WTC11 (cell line): ENCODE data around the gene VPS52. TPM values are rescaled to one million over a fixed set of nuclear protein-coding genes. Genes with fewer than 3 reads are reported as not detected.

Source experiments
- ATAC-seq: fragments of 200-7000 bp; cut with Tn5 transposase; 2 replicates; pipeline ENCODE4 v1.10.0; 2021; ENCODE audit warnings: mild to moderate bottlenecking, moderate library complexity
- CTCF ChIA-PET: fragments of 300-600 bp; sonication (Branson Sonifier 250); formaldehyde crosslinking; loops from one replicate; lab custom pipeline; 2021; ENCODE audit warnings: antibody characterized with exemption; lab: Charles Lee
- POLR2A ChIA-PET: fragments of 350-600 bp; sonication (Branson Sonifier 250); formaldehyde crosslinking; loops from one replicate; lab custom pipeline; 2021; ENCODE audit warnings: antibody characterized with exemption; lab: Charles Lee
- DNase-seq: peaks from one replicate; pipeline ENCODE4 v3.0.0; 2021; ENCODE audit warnings: low spot score
- H3K27ac Mint-ChIP-seq: 2 replicates; pipeline ENCODE4 v1.8.0; 2021; ENCODE audit warnings: mixed read lengths
- H3K27me3 Mint-ChIP-seq: 2 replicates; pipeline ENCODE4 v1.8.0; 2021; ENCODE audit warnings: low read depth, mild to moderate bottlenecking, moderate library complexity, mixed read lengths
- H3K36me3 Mint-ChIP-seq: 2 replicates; pipeline ENCODE4 v1.8.0; 2021; ENCODE audit warnings: mixed read lengths
- H3K4me1 Mint-ChIP-seq: 2 replicates; pipeline ENCODE4 v1.8.0; 2022; ENCODE audit warnings: mixed read lengths
- H3K4me3 Mint-ChIP-seq: 2 replicates; pipeline ENCODE4 v1.8.0; 2021; ENCODE audit warnings: mild to moderate bottlenecking, moderate library complexity, mixed read lengths
- H3K9me3 Mint-ChIP-seq: 2 replicates; pipeline ENCODE4 v1.8.0; 2021; ENCODE audit warnings: mixed read lengths
- CBFB ChIP-seq: sonication (generic); formaldehyde crosslinking; IDR thresholded peaks from 2 replicates; pipeline ENCODE4 v1.8.1; 2022; ENCODE audit warnings: mild to moderate bottlenecking, low read depth, missing genetic modification reagents
- ETV6 ChIP-seq: sonication (generic); formaldehyde crosslinking; IDR thresholded peaks from 2 replicates; pipeline ENCODE4 v1.8.1; 2022; ENCODE audit warnings: mild to moderate bottlenecking, missing genetic modification reagents
- FOXK1 ChIP-seq: sonication (generic); formaldehyde crosslinking; IDR thresholded peaks from 2 replicates; pipeline ENCODE4 v1.8.0; 2022; ENCODE audit warnings: mild to moderate bottlenecking, moderate library complexity, missing genetic modification reagents
- FOXP1 ChIP-seq: sonication (generic); formaldehyde crosslinking; IDR thresholded peaks from 2 replicates; pipeline ENCODE4 v1.8.0; 2022; ENCODE audit warnings: missing genetic modification reagents, mild to moderate bottlenecking, moderate library complexity, borderline replicate concordance
- GABPB1 ChIP-seq: sonication (generic); formaldehyde crosslinking; IDR thresholded peaks from 2 replicates; pipeline ENCODE4 v1.8.1; 2023; ENCODE audit warnings: mild to moderate bottlenecking, missing genetic modification reagents
- GTF2I ChIP-seq: fragments of 250-450 bp; sonication (Bioruptor Pico); conservative IDR thresholded peaks from 2 replicates; pipeline ENCODE4 v1.4.0; 2021; ENCODE audit warnings: mild to moderate bottlenecking
- IRF1 ChIP-seq: sonication (generic); formaldehyde crosslinking; IDR thresholded peaks from 2 replicates; pipeline ENCODE4 v1.8.0; 2023; ENCODE audit warnings: missing genetic modification reagents
- IRF2 ChIP-seq: sonication (generic); formaldehyde crosslinking; IDR thresholded peaks from 2 replicates; pipeline ENCODE4 v1.8.0; 2022; ENCODE audit warnings: low read depth, missing genetic modification reagents, borderline replicate concordance
- KAT7 ChIP-seq: sonication (generic); formaldehyde crosslinking; IDR thresholded peaks from 2 replicates; pipeline ENCODE4 v1.8.1; 2023; ENCODE audit warnings: missing genetic modification reagents, mild to moderate bottlenecking, borderline replicate concordance
- MLX ChIP-seq: sonication (generic); formaldehyde crosslinking; IDR thresholded peaks from 2 replicates; pipeline ENCODE4 v1.8.1; 2023; ENCODE audit warnings: mild to moderate bottlenecking, missing genetic modification reagents, moderate library complexity
- MYBL2 ChIP-seq: sonication (generic); formaldehyde crosslinking; IDR thresholded peaks from 2 replicates; pipeline ENCODE4 v1.8.1; 2023; ENCODE audit warnings: mild to moderate bottlenecking, moderate library complexity, missing genetic modification reagents
- NFYB ChIP-seq: sonication (generic); formaldehyde crosslinking; conservative IDR thresholded peaks from 2 replicates; pipeline ENCODE4 v1.8.0; 2022; ENCODE audit warnings: low read depth, missing genetic modification reagents
- RELA ChIP-seq: sonication (generic); formaldehyde crosslinking; IDR thresholded peaks from 2 replicates; pipeline ENCODE4 v1.8.1; 2022; ENCODE audit warnings: missing genetic modification reagents, mild to moderate bottlenecking, borderline replicate concordance
- RORB ChIP-seq: fragments of 250-450 bp; sonication (Bioruptor Pico); IDR thresholded peaks from 2 replicates; pipeline ENCODE4 v1.9.0; 2021; ENCODE audit warnings: mild to moderate bottlenecking
- TEAD1 ChIP-seq: sonication (generic); formaldehyde crosslinking; IDR thresholded peaks from 2 replicates; pipeline ENCODE4 v1.8.0; 2022; ENCODE audit warnings: mild to moderate bottlenecking, missing genetic modification reagents
- ZNF121 ChIP-seq: sonication (generic); formaldehyde crosslinking; IDR thresholded peaks from 2 replicates; pipeline ENCODE4 v1.8.0; 2023; ENCODE audit warnings: missing genetic modification reagents
- ZNF138 ChIP-seq: sonication (generic); formaldehyde crosslinking; conservative IDR thresholded peaks from 2 replicates; pipeline ENCODE4 v1.8.1; 2022; ENCODE audit warnings: mild to moderate bottlenecking, moderate library complexity, missing genetic modification reagents
- ZNF396 ChIP-seq: fragments of 250-450 bp; sonication (Bioruptor Pico); IDR thresholded peaks from 2 replicates; pipeline ENCODE4 v1.8.0; 2021; ENCODE audit warnings: mild to moderate bottlenecking, moderate library complexity, borderline replicate concordance
- ZNF425 ChIP-seq: fragments of 250-450 bp; sonication (Bioruptor Pico); conservative IDR thresholded peaks from 2 replicates; pipeline ENCODE4 v1.9.0; 2021; ENCODE audit warnings: mild to moderate bottlenecking
- ZNF671 ChIP-seq: fragments of 250-450 bp; sonication (Bioruptor Pico); IDR thresholded peaks from 2 replicates; pipeline ENCODE4 v1.8.0; 2021; ENCODE audit warnings: mild to moderate bottlenecking
- total RNA-seq: library from RNA; stranded (reverse); gene quantifications from 3 replicates; pipeline ENCODE4 v1.2.3, GENCODE V29; 2021
- TF ChIP-seq, protein P1 (sequence below): sonication (generic); formaldehyde crosslinking; IDR thresholded peaks from 2 replicates; pipeline ENCODE4 v1.8.0; 2022; ENCODE audit warnings: mild to moderate bottlenecking, missing genetic modification reagents
- TF ChIP-seq, protein P2 (sequence below): sonication (generic); formaldehyde crosslinking; IDR thresholded peaks from 2 replicates; pipeline ENCODE4 v1.8.0; 2022; ENCODE audit warnings: mild to moderate bottlenecking, missing genetic modification reagents
- TF ChIP-seq, protein P3 (sequence below): sonication (generic); formaldehyde crosslinking; IDR thresholded peaks from 2 replicates; pipeline ENCODE4 v1.8.1; 2022; ENCODE audit warnings: mild to moderate bottlenecking, moderate library complexity, missing genetic modification reagents
- TF ChIP-seq, protein P4 (sequence below): sonication (generic); formaldehyde crosslinking; IDR thresholded peaks from 2 replicates; pipeline ENCODE4 v1.8.1; 2022; ENCODE audit warnings: mild to moderate bottlenecking, missing genetic modification reagents, moderate library complexity, borderline replicate concordance

VPS52 gene
- total RNA-seq, 1 experiment from 2014 or later = 46.8 TPM

DNA sequence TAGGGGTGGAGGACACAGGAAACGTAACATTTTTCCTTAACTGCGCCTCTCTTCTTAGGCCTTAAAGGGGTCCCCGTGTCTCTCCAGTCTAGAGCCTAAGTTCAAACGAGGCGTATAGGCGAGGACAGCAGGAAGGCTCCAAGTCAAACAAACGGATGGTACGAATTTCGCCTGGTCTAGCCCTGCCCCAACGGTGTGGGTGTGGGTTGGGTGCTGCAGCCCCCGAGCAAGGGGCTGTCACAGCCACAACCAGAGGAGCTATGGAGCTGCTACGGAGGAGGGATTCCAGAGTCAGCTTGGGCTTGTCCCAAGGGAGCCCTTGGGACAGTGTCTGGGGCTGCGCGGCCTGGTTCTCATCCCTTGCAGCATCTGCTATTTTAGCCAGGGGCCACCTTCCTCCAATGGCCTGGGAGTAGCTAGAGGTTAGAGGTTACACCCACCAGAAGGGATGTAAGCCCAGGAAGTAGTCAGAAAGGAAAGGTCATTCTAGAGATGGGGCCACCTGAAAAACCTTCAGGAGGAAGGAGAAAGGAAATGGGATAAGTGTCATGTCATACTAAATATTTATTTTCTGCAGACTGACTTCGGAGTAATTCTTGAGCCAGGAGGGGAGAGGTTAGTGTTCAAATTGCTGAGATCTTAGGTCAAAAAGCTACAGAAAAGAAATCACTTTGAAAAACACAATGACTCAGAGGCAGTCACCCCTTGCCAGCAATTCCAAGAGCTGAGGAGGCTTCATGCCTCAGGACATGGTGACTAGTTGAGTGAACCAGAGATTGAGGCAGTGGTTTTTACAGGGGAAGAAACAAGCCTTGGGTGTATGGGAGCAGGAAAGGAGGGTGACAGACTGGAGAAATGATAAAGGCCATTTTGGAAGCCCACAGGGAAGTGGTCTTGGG is 21.7 kb downstream of the VPS52 start:
- H3K27ac Mint-ChIP-seq = peak overlapping the region; percentile 87
- peaks cover 15% of the 10 kb centered on the region for H3K36me3 Mint-ChIP-seq
- TF ChIP-seq CBFB (CRISPR knock-in tag) (no peak), KAT7 (CRISPR knock-in tag) (no peak), MLX (CRISPR knock-in tag) (no peak), MYBL2 (CRISPR knock-in tag) (no peak), RORB (CRISPR knock-in tag) (no peak), ETV6 (no peak), ZNF138 (CRISPR knock-in tag) (no peak), ZNF396 (CRISPR knock-in tag) (no peak), RELA (no peak), FOXK1 (CRISPR knock-in tag) (no peak), ZNF671 (CRISPR knock-in tag) (no peak), IRF2 (no peak), TEAD1 (CRISPR knock-in tag) (no peak)
- TF ChIP-seq, protein P1, sequence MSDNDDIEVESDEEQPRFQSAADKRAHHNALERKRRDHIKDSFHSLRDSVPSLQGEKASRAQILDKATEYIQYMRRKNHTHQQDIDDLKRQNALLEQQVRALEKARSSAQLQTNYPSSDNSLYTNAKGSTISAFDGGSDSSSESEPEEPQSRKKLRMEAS (CRISPR knock-in tag) = no peak
- H3K27me3 Mint-ChIP-seq = peaks cover 26% of the 10 kb centered on the region
- DNase-seq = no peak
- POLR2A ChIA-PET = interaction anchor here (0.5 to 2.0 kb wide), 8 partner anchors 22 to 279 kb away, joined by 3 to 11 read pairs (median 4); partner anchors contain the start of genes B3GALT4, RPS18, RXRB and SLC39A7
- H3K4me3 Mint-ChIP-seq = peak overlapping the region; percentile 86
- no peaks in the 10 kb centered on the region for H3K9me3 Mint-ChIP-seq
- peaks cover 18% of the 10 kb centered on the region for H3K4me1 Mint-ChIP-seq
- CTCF ChIA-PET = interaction anchor here (1.0 to 5.2 kb wide), 21 partner anchors 10 to 266 kb away, joined by 3 to 83 read pairs (median 10); partner anchors contain the start of genes B3GALT4, HSD17B8, PFDN6 and RGL2
- no peak; the same call in none of the 2 replicates for ATAC-seq

GRCh38 chr6:33248932-33249731 is 22.5 kb downstream of the VPS52 start:
- ChIA-PET CTCF (interaction anchor here (1.0 to 5.2 kb wide), 40 partner anchors 10 to 294 kb away, joined by 3 to 83 read pairs (median 7); partner anchors contain the start of genes B3GALT4, COL11A2, HSD17B8 and PFDN6), POLR2A (interaction anchor here (0.5 to 2.0 kb wide), 9 partner anchors 22 to 278 kb away, joined by 3 to 11 read pairs (median 4); partner anchors contain the start of genes B3GALT4, RPS18, RXRB and SLC39A7)
- Mint-ChIP-seq H3K9me3 (no peaks in the 10 kb centered on the region), H3K27ac (peak overlapping the region; percentile 87), H3K4me1 (peaks cover 18% of the 10 kb centered on the region), H3K27me3 (peaks cover 26% of the 10 kb centered on the region), H3K4me3 (peak overlapping the region; percentile 86), H3K36me3 (peaks cover 15% of the 10 kb centered on the region)
- peak; percentile 95 for ATAC-seq
- DNase-seq = peak; percentile 97
- TF ChIP-seq, protein P2, sequence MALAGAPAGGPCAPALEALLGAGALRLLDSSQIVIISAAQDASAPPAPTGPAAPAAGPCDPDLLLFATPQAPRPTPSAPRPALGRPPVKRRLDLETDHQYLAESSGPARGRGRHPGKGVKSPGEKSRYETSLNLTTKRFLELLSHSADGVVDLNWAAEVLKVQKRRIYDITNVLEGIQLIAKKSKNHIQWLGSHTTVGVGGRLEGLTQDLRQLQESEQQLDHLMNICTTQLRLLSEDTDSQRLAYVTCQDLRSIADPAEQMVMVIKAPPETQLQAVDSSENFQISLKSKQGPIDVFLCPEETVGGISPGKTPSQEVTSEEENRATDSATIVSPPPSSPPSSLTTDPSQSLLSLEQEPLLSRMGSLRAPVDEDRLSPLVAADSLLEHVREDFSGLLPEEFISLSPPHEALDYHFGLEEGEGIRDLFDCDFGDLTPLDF (CRISPR knock-in tag) = no peak
- TF ChIP-seq ZNF121 (CRISPR knock-in tag) (no peak), ZNF425 (CRISPR knock-in tag) (no peak), GTF2I (CRISPR knock-in tag) (no peak), FOXP1 (CRISPR knock-in tag) (peak; percentile 42; the same call in 1 of the 2 replicates), IRF1 (CRISPR knock-in tag) (no peak), GABPB1 (0 out of 2 replicates have a peak, but pooled peaks have one; percentile 19), MYBL2 (CRISPR knock-in tag) (0 out of 2 replicates have a peak, but pooled peaks have one; percentile 39), NFYB (CRISPR knock-in tag) (peak; percentile 77)
- TF ChIP-seq, protein P3, sequence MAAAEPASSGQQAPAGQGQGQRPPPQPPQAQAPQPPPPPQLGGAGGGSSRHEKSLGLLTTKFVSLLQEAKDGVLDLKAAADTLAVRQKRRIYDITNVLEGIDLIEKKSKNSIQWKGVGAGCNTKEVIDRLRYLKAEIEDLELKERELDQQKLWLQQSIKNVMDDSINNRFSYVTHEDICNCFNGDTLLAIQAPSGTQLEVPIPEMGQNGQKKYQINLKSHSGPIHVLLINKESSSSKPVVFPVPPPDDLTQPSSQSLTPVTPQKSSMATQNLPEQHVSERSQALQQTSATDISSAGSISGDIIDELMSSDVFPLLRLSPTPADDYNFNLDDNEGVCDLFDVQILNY (CRISPR knock-in tag) = no peak
- TF ChIP-seq, protein P4, sequence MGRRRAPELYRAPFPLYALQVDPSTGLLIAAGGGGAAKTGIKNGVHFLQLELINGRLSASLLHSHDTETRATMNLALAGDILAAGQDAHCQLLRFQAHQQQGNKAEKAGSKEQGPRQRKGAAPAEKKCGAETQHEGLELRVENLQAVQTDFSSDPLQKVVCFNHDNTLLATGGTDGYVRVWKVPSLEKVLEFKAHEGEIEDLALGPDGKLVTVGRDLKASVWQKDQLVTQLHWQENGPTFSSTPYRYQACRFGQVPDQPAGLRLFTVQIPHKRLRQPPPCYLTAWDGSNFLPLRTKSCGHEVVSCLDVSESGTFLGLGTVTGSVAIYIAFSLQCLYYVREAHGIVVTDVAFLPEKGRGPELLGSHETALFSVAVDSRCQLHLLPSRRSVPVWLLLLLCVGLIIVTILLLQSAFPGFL (CRISPR knock-in tag) = no peak
